Neural cell (in vitro differentiated cells): ENCODE data around the gene COL20A1.

Experiments used
- CTCF ChIP-seq: fragments of 450-650 bp; IDR thresholded peaks from 2 replicates; pipeline ENCODE4 v1.5.1; 2014; ENCODE audit warnings: antibody characterized with exemption, mild to moderate bottlenecking, moderate library complexity; ENCODE audit not compliant: poor library complexity, severe bottlenecking
- EP300 ChIP-seq: fragments of 450-650 bp; conservative IDR thresholded peaks from 2 replicates; pipeline ENCODE4 v1.6.1; 2014; ENCODE audit warnings: antibody characterized with exemption, mild to moderate bottlenecking, moderate library complexity; ENCODE audit not compliant: poor library complexity, severe bottlenecking
- EZH2 ChIP-seq: fragments of 200-600, 300-800 bp; shearing (Covaris generic), sonication (generic); IDR thresholded peaks from 2 replicates; pipeline ENCODE4 v1.6.1; 2014; ENCODE audit warnings: antibody characterized with exemption, low read length, borderline replicate concordance, mild to moderate bottlenecking; ENCODE audit not compliant: insufficient read depth, poor library complexity, severe bottlenecking
- POLR2AphosphoS5 ChIP-seq: IDR thresholded peaks from 2 replicates; pipeline ENCODE4 v1.6.1; 2012
- RAD21 ChIP-seq: fragments of 450-650 bp; conservative IDR thresholded peaks from 2 replicates; pipeline ENCODE4 v1.6.1; 2014; ENCODE audit warnings: antibody characterized with exemption, mild to moderate bottlenecking, moderate library complexity
- SMC3 ChIP-seq: fragments of 450-650 bp; conservative IDR thresholded peaks from 2 replicates; pipeline ENCODE4 v1.6.1; 2014; ENCODE audit warnings: antibody characterized with exemption, mild to moderate bottlenecking, moderate library complexity; ENCODE audit not compliant: poor library complexity
- TAF1 ChIP-seq: IDR thresholded peaks from 2 replicates; pipeline ENCODE4 v1.6.1; 2012; ENCODE audit warnings: low read depth

- no peak for TF ChIP-seq POLR2AphosphoS5
- no peak for TF ChIP-seq EZH2
- TF ChIP-seq CTCF = no peak
- no peak for TF ChIP-seq RAD21
- TF ChIP-seq EP300 = no peak
- no peak for TF ChIP-seq SMC3
- no peak for TF ChIP-seq TAF1
These were observed 22.9 kb downstream of the COL20A1 start for GRCh38 chr20:63315731-63316491.
